IPS-NIHi11 (cell line): Measurements from ENCODE around the gene AKAP12.

Source experiments
- DNase-seq: peaks from one replicate; pipeline ENCODE4 v3.0.0; 2012; ENCODE audit warnings: mixed read lengths, low spot score

The AKAP12 gene

DNA sequence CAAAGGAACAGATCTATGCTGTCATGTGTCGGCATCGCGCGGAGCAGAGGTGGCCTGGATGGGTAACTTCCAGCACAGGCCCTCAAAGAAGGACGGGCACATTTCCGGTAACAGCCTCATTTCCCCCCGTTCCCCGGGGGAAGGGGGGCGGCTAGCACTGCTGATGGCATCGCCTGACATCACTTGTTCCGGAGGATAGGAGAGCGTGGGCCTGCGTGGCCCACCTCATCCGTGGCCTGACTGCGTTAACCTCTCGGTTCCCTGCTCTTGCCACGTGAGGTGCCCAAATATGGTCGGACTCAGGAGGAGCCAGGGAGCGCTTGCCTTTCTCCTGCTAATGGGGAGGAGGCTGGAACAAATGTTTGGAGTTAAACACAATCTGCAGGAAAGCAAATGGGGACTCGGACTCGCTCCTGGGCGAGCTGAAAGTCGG, at the start of gene AKAP12:
Gene AKAP12, plus strand, starts transcription at position 365 of the 433 bp plus-strand sequence. CDS start 596 bp downstream, outside the sequence.
- DNase-seq: peak; percentile 54

DNA sequence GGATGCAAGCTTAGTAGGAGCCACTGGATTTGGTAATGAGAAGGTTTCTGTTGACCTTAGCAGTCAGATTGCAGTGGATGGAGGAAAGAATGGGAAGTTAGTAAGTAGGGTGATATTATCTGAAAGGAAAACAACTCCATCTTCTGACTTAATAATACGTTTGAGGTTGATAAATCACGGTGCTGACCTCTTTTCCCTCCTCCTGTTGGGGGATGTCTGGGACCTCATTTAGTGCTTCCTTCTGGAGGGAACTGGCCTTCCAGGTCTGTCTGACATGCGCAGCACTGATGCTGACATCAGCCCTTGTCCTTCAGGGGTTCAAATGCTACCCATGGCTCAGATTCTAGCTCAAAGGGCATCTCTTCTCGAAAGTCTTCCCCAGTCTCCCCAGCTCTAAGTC, 48.2 kb upstream of the AKAP12 start:
- DNase-seq: no peak

DNA sequence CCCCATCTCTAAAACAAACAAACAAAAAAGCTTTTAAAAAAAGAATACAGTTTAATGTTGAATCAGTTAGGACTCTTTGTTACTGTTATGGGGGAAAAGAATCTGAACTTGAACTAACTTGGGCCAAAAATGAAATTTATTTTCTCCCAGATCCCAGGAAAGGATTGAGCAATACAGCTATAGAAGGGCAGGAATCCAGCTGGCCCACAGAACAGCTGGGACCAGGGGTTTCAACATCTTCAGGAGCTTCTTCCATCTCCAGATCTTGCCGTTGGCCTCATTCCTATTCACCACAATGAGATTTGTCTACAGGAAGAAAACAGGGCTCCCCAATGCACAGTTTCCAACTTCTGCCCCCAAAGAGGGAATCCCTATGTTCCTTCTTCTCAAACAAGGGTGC, 43.2 kb upstream of the AKAP12 start:
- no peak for DNase-seq

GRCh38 chr6:151197556-151197955, 42.2 kb upstream of the AKAP12 start:
- no peak for DNase-seq

DNA sequence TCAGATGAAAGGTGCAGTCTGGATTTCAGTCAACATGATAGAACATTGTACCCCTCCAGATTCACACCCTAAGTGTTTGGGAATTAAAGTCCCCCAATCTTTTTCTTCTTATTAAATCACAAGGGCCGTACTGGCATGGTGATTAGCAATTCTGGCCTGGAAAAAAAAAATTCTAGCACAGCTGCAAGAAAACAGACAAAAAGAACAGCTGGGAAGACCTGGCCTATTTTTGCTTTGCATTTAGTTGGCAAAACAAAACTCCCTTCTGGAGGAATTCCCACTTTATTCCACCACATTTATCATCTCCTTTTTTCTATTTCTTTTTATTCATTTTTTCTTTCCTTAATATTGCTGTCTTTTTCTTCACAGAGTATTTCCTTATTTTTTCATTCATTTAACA, 39.8 kb upstream of the AKAP12 start:
- no peak for DNase-seq

GRCh38 chr6:151205721-151206600, 33.8 kb upstream of the AKAP12 start:
- no peak for DNase-seq

DNA sequence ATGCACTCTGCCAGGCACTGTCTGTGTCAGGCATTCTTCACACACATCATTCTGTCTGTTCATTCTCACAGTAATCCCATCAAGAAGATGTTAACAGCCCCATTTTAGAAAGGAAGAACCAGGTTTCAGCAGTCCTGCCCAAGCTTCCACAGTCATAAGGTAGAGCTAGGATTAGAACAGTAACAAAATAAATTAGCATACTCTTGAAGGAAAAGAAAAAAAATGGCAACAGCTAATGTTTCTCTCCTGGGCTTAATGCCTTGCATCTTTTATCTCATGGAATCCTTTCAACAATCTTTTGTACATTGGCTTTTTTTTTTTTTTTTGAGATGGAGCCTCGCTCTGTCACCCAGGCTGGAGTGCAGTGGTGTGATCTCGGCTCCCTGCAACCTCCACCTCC, 32.1 kb upstream of the AKAP12 start:
- no peak for DNase-seq

DNA sequence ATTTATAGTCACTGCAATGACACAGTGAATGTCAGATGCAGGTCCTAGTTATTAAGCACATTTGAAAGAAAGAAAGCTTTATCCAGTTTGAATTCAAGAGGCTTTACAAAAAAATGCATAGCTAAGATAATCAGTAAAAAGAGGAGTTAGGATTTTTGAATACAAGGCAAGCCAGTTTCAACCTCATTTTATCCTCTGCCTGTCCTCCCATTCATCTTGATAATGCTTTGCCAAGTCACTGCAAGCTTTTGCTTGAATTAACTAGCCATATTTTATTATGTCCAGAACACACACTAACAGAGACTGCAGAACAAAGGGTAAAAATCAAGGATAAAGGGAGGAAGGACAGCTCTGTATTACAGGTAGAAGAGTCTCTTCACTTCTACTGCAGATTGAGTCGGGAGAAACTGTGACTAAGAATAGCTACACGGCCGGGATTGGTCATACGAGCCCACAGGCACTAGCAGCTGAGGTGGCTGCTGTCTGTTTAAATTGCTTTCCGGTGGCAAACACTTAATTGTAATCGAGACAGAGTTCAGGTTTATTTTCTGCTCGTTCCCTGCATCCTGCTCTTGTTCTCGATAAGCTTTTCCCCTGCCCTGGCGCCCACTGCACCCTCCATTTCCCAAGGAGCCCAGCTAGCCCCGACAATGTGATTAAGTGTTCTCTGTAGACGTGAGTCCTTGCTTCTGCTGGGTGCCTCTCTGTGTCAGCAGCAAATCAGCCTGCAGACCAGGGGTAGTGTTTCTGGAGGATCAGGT, 30.5 kb upstream of the AKAP12 start:
- DNase-seq: no peak

DNA sequence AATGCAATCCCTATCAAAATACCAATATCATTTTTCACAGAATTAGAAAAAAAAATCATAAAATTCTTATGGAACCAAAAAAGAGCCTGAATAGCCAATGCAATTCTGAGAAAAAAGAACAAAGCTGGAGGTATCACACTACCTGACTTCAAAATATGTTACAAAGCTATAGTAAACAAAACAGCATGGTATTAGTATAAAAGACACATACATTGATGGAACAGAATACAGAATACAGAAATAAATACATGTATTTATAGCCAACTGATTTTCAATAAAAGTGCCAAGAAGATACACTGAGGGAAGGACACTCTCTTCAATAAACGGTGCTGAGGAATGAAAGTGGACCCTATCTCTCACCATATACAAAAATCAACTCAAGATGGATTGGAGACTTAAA, 28.7 kb upstream of the AKAP12 start:
- DNase-seq: no peak

GRCh38 chr6:151213352-151213751, 26.4 kb upstream of the AKAP12 start:
- no peak for DNase-seq

DNA sequence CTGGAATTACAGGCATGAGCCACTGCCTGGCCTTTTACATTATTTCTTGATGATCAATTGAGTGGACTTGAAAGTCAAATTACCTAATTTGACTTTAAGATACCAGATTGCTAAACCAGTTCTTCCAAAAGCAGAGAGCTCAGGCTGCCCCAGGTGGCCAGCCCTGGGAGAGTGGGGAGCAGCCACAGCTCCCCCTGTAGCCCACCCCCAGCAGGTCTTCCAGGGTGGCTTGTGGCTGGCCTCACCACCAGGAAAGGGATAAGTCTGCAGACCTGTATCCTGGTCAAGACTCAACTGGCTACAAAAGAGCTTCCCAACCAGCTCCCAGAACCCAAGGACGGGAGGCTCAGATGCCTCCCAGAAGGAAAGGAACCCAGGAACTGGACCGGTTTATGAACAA, 23.8 kb upstream of the AKAP12 start:
- DNase-seq: peak; percentile 27

DNA sequence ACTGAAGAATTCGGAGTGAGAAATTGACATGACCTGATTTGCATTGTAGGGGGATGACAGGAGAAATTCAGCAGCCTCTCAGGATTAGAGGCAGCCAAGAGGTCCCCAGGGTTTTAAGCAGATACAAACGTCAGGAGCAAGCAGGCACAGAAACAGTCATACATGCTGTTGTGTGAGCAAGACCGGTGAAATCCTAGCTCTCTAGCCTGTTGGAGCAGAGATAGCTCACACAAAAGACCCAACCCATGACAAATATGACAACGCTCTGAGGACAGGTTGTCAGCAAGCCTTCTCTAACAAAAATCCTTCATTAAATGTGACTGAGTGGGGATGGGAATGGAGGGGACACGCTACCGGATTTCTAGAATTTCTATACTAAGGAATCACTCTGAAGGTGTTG, 23.0 kb upstream of the AKAP12 start:
- DNase-seq: no peak

DNA sequence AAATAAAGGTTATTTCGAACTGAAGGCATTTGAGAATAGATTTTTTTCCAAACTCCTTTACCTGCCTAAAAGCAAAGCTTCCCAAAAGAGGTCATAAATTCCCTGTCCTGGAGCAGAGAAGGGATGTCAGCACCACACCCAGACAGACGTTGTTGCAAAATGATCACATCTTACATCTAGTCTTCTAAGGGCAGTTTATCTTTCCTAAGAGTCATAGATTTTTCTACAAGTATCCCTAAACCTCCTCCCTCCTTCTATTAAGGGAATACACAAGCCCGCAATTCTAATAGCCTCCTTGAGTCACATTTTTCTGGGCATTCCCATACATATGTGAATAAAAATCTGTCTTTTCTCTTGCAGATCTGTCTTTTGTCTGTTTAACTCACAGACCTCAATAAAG, 20.6 kb upstream of the AKAP12 start:
- DNase-seq: no peak

DNA sequence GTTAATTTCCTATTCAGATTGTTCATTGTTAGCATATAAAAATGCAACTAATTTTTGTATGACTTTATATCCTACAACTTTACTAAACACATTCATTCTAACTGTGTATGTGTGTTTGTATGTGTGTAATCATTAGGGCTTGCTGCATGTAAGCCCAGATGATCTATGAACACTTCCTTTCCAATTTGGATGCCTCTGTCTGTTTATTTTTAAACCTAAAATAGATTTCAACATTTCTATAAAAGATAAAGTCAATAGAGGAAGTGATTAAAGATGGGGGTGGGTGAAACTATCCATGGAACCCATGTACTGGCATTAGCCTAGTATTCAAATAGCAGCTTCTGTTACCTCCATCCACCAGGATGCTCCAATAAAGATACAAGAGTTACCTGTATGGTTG, 15.7 kb upstream of the AKAP12 start:
- no peak for DNase-seq

GRCh38 chr6:151225919-151226318, 13.8 kb upstream of the AKAP12 start:
- no peak for DNase-seq

DNA sequence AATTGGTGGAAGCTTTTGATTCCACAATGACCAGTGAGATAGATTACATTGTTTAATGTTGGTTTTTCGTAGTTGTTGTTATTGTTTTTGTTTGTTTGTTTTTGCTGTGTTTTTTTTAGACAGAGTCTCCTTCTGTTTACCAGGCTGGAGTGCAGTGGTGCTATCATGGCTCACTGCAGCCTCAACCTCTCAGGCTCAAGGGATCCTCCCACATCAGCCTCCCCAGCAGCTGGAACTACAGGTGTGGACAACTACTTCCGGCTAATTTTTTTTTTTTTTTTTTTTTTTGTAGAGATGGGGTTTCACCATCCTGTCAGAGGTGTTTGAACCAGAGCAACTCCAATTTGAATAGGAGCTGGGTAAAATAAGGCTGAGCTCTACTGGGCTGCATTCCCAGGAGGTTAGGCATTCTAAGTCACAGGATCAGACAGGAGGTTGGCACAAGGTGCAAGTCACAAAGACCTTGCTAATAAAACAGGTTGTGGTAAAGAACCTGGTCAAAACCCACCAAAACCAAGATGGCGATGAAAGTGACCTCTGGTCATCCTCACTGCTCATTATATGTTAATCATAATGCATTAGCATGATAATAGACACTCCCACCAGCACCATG, 10.9 kb upstream of the AKAP12 start:
- no peak for DNase-seq

DNA sequence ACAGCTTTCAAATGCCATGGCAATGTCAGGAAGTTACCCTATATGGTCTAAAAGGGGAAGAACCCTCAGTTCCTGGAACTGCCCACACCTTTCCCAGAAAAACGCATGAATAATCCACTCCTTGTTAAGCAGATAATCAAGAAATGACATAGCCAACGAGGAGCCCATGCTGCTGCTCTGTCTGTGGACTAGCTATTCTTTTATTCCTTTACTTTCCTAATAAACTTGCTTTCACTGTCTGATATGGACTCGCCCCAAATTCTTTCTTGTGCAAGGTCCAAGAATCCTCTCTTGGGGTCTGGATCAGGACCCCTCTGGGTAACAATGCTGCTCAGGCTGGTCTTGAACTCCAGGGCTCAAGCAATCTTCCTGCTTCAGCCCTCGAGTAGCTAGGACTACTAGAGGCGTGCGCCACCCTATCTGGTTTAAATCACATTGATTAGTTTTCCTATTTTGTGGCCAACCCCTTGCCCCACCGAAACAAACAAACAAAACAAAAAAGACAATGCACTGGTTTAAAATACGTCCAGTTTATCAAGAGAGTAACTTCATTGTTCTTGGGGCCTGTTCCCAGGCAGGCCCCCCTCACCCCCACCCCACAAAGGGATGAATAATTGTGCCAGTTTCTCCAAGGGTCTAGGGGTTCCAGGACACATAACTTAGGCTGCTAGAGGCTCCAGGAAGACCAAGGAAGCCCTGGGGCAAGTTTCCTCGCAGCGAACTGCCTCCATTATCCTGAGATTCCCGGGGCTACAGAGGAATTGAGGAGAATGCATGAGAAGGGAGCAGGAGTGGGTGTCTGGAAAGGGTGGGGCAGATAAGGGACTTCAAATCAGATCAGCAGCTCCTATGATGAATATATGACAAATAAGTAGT, 10.1 kb upstream of the AKAP12 start:
- no peak for DNase-seq

GRCh38 chr6:151230277-151230577, 9.5 kb upstream of the AKAP12 start:
- no peak for DNase-seq

- DNase-seq: no peak
Observed at GRCh38 chr6:151232899-151233298, 6.9 kb upstream of the AKAP12 start.

- no peak for DNase-seq
Observed at GRCh38 chr6:151233731-151234130, 6.0 kb upstream of the AKAP12 start.

- no peak for DNase-seq
Observed at GRCh38 chr6:151236668-151237401, 2.9 kb upstream of the AKAP12 start.
